Activated T-cell treated with anti-CD3 and anti-CD28 coated beads, Interleukin-2, amount 50 U/mL, for 4 hours (primary cell): ENCODE measurements around the gene LIN7B. TPM values are rescaled to one million over a fixed set of nuclear protein-coding genes. Genes with fewer than 3 reads are reported as not detected.
A peak's percentile ranks its signal among the peaks of the same experiment; 100 is the strongest.
"Not testable (repeated sequence)": the region's sequence is repeated elsewhere in the genome, so short reads cannot be mapped to it uniquely, and the experiment has no call there.

Source experiments
- ATAC-seq, 2 donors: fragments of 200-7000 bp; cut with Tn5 transposase; one replicate each; pipeline ENCODE4 v1.10.0; 2021
- DNase-seq: peaks from one replicate; pipeline ENCODE4 v3.0.0-alpha.2; 2020
- H3K27me3 Mint-ChIP-seq: one replicate; pipeline ENCODE4 v1.8.0; 2021; ENCODE audit warnings: low read depth, mixed read lengths
- H3K36me3 Mint-ChIP-seq: one replicate; pipeline ENCODE4 v1.8.0; 2022; ENCODE audit warnings: mixed read lengths; ENCODE audit not compliant: insufficient read depth
- H3K4me1 Mint-ChIP-seq: one replicate; pipeline ENCODE4 v1.8.0; 2021; ENCODE audit warnings: low read depth, mixed read lengths
- H3K4me3 Mint-ChIP-seq: one replicate; pipeline ENCODE4 v1.8.0; 2021; ENCODE audit warnings: mild to moderate bottlenecking, moderate library complexity, mixed read lengths
- H3K9me3 Mint-ChIP-seq: one replicate; pipeline ENCODE4 v1.8.0; 2021; ENCODE audit warnings: mixed read lengths
- total RNA-seq, 3 donors: library from RNA; stranded (reverse); gene quantifications; one replicate each; pipeline ENCODE4 v1.2.1, GENCODE V29; 2021

LIN7B gene
- total RNA-seq, 3 donors from 2014 or later, result 4.0 to 6.3 (median 4.2) TPM

DNA sequence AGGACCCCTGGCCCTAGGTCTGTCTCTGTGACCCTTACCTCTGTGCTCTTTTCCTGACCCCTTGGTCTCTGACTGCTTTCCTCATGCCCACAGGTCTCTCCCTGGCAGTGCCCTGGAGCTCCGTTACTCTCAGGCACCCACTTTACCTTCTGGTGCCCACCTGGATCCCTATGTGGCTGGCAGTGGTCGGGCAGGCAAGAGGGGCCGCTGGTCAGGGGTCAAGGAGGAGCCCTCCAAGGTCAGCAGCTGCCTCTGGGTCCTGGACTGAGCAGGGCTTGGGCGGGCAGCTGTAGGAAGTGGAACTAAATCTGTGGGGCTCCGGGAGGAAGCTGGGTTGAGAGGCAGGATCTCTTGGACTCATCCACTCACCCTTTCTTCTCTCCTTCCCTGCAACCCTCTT is 21.5 kb downstream of the LIN7B start:
- peaks cover 10% of the 10 kb centered on the region for H3K27me3 Mint-ChIP-seq
- no peak overlapping the region for H3K4me3 Mint-ChIP-seq
- DNase-seq (no peak), ATAC-seq (no peak)
- H3K36me3 Mint-ChIP-seq, result no peaks in the 10 kb centered on the region
- H3K9me3 Mint-ChIP-seq, result no peaks in the 10 kb centered on the region
- H3K4me1 Mint-ChIP-seq, result peaks cover 10% of the 10 kb centered on the region

DNA sequence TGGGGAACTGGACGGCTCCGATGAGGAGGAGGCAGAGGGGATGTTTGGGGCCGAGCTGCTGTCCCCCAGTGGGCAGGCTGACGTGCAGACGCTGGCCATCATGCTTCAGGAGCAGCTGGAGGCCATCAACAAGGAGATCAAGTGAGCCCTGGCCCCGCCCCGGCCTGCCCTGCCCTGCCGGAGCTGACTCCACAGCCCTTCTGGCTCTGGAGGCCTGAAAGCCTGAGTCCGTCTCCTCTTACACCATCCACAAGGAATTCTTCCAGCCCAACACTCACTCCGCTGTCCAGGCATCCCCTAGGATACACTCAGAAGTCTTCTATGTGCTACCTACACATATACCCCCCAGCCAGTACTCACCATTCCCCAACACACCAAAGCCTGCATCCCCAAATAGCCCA is 22.6 kb downstream of the LIN7B start:
- Mint-ChIP-seq H3K36me3 (no peaks in the 10 kb centered on the region), H3K4me1 (peaks cover 12% of the 10 kb centered on the region), H3K27me3 (peaks cover 10% of the 10 kb centered on the region), H3K9me3 (no peaks in the 10 kb centered on the region), H3K4me3 (no peak overlapping the region)
- no peak for DNase-seq
- no peak for ATAC-seq

GRCh38 chr19:49140951-49141350 is 26.8 kb downstream of the LIN7B start:
- H3K4me1 Mint-ChIP-seq, result peaks cover 12% of the 10 kb centered on the region
- no peak overlapping the region for H3K4me3 Mint-ChIP-seq
- H3K9me3 Mint-ChIP-seq, result no peaks in the 10 kb centered on the region
- DNase-seq (no peak), ATAC-seq (no peak)
- H3K27me3 Mint-ChIP-seq, result peaks cover 26% of the 10 kb centered on the region
- H3K36me3 Mint-ChIP-seq, result no peaks in the 10 kb centered on the region

- Mint-ChIP-seq H3K4me3 (no peak overlapping the region), H3K36me3 (no peaks in the 10 kb centered on the region), H3K27me3 (peaks cover 29% of the 10 kb centered on the region), H3K4me1 (peaks cover 12% of the 10 kb centered on the region), H3K9me3 (no peaks in the 10 kb centered on the region)
- ATAC-seq (no peak), DNase-seq (no peak)
Observed at GRCh38 chr19:49141352-49141751, 27.2 kb downstream of the LIN7B start.

DNA sequence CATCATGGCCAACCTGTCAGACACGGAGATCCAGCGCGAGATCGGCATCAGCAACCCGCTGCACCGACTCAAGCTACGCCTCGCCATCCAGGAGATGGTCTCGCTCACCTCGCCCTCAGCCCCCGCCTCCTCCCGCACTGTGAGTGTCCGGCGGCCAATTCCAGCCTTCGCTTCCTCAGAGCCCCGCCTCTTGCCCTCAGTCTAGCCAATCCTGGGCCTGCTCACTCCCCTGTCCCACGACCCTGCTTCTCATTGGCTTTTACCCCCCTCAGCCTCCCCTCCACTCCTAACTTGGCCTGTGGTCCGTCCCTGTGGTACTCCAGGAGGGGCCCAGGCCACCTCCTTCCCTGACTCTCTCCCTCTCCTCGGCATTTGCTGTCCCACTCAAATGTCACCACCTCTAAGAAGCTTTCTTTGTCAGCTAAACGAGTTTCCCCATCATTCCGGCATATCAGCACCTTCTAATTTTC is 28.7 kb downstream of the LIN7B start:
- peak overlapping the region; percentile 66 for H3K4me3 Mint-ChIP-seq
- no peaks in the 10 kb centered on the region for H3K36me3 Mint-ChIP-seq
- ATAC-seq (peak; percentile 90 to 93), DNase-seq (peak; percentile 39)
- H3K27me3 Mint-ChIP-seq, result peaks cover 34% of the 10 kb centered on the region
- peaks cover 12% of the 10 kb centered on the region for H3K4me1 Mint-ChIP-seq
- no peaks in the 10 kb centered on the region for H3K9me3 Mint-ChIP-seq

GRCh38 chr19:49145573-49146407 is 31.6 kb downstream of the LIN7B start:
- peak; percentile 60 to 66 for ATAC-seq
- Mint-ChIP-seq H3K36me3 (no peaks in the 10 kb centered on the region), H3K27me3 (peaks cover 56% of the 10 kb centered on the region), H3K4me3 (no peak overlapping the region), H3K4me1 (peaks cover 25% of the 10 kb centered on the region), H3K9me3 (no peaks in the 10 kb centered on the region)
- peak; percentile 78 for DNase-seq

- peaks cover 62% of the 10 kb centered on the region for H3K27me3 Mint-ChIP-seq
- H3K9me3 Mint-ChIP-seq, H3K4me3 Mint-ChIP-seq, H3K36me3 Mint-ChIP-seq, DNase-seq, ATAC-seq: not testable (repeated sequence)
- H3K4me1 Mint-ChIP-seq, result peaks cover 28% of the 10 kb centered on the region
Observed at GRCh38 chr19:49146408-49146770, 32.2 kb downstream of the LIN7B start.

GRCh38 chr19:49148044-49148682 is 34.0 kb downstream of the LIN7B start:
- H3K27me3 Mint-ChIP-seq, result peaks cover 67% of the 10 kb centered on the region
- H3K4me1 Mint-ChIP-seq, result peaks cover 23% of the 10 kb centered on the region
- H3K36me3 Mint-ChIP-seq, result no peaks in the 10 kb centered on the region
- ATAC-seq (no peak), DNase-seq (no peak)
- peak overlapping the region; percentile 50 for H3K4me3 Mint-ChIP-seq
- H3K9me3 Mint-ChIP-seq, result no peaks in the 10 kb centered on the region

- ATAC-seq (peak; percentile 53 to 57), DNase-seq (peak; percentile 70)
- H3K4me1 Mint-ChIP-seq, result peaks cover 23% of the 10 kb centered on the region
- no peaks in the 10 kb centered on the region for H3K9me3 Mint-ChIP-seq
- peak overlapping the region; percentile 60 for H3K4me3 Mint-ChIP-seq
- H3K27me3 Mint-ChIP-seq, result peaks cover 72% of the 10 kb centered on the region
- H3K36me3 Mint-ChIP-seq, result no peaks in the 10 kb centered on the region
Observed at GRCh38 chr19:49148784-49149651, 34.8 kb downstream of the LIN7B start.

- H3K27me3 Mint-ChIP-seq, result peaks cover 76% of the 10 kb centered on the region
- peaks cover 4% of the 10 kb centered on the region for H3K9me3 Mint-ChIP-seq
- H3K4me3 Mint-ChIP-seq, result peak overlapping the region; percentile 75
- H3K36me3 Mint-ChIP-seq, result no peaks in the 10 kb centered on the region
- ATAC-seq (no peak), DNase-seq (no peak)
- H3K4me1 Mint-ChIP-seq, result peaks cover 23% of the 10 kb centered on the region
Observed at GRCh38 chr19:49149652-49150105, 35.5 kb downstream of the LIN7B start.

- ATAC-seq, result no peak
- peaks cover 5% of the 10 kb centered on the region for H3K9me3 Mint-ChIP-seq
- H3K4me3 Mint-ChIP-seq, result peak overlapping the region; percentile 75
- H3K27me3 Mint-ChIP-seq, result peaks cover 79% of the 10 kb centered on the region
- peak; percentile 41 for DNase-seq
- no peaks in the 10 kb centered on the region for H3K36me3 Mint-ChIP-seq
- H3K4me1 Mint-ChIP-seq, result peaks cover 23% of the 10 kb centered on the region
Observed at GRCh38 chr19:49150106-49150943, 36.2 kb downstream of the LIN7B start.

GRCh38 chr19:49150944-49151243 is 36.7 kb downstream of the LIN7B start:
- ATAC-seq (no peak), DNase-seq (no peak)
- no peaks in the 10 kb centered on the region for H3K36me3 Mint-ChIP-seq
- H3K27me3 Mint-ChIP-seq, result peaks cover 78% of the 10 kb centered on the region
- peaks cover 5% of the 10 kb centered on the region for H3K9me3 Mint-ChIP-seq
- peak overlapping the region; percentile 33 for H3K4me3 Mint-ChIP-seq
- peaks cover 21% of the 10 kb centered on the region for H3K4me1 Mint-ChIP-seq

GRCh38 chr19:49151267-49152118 is 37.3 kb downstream of the LIN7B start:
- ATAC-seq (peak; percentile 27 to 28), DNase-seq (peak; percentile 21)
- Mint-ChIP-seq H3K27me3 (peaks cover 78% of the 10 kb centered on the region), H3K4me3 (peak overlapping the region; percentile 62), H3K36me3 (no peaks in the 10 kb centered on the region), H3K9me3 (peaks cover 5% of the 10 kb centered on the region), H3K4me1 (peaks cover 21% of the 10 kb centered on the region)
